ENCODE results near the gene INO80B.

INO80B gene

GRCh38 chr2:74421221-74421870, 33.5 kb upstream of the INO80B start, which contains the start of the genes C2orf81 and WDR54:
C2orf81 (minus strand) TSS chr2:74421619; CDS start chr2:74421560, 59 bp downstream.
WDR54 (plus strand) TSS chr2:74421730; CDS start chr2:74422154, 424 bp downstream.
- Mint-ChIP-seq H3K9me3 (no peaks in the 10 kb centered on the region), H3K27me3 (no peaks in the 10 kb centered on the region), H3K4me3 (peak within 1 kb of the TSS; percentile 92), H3K27ac (peak within 1 kb of the TSS; percentile 92), H3K4me1 (ENCODE audit: low read depth) (peaks cover 24% of the 10 kb centered on the region), H3K36me3 (ENCODE audit: low read depth) (peaks cover 11% of the 10 kb centered on the region)

GRCh38 chr2:74423231-74424095, 31.4 kb upstream of the INO80B start:
- Mint-ChIP-seq H3K27ac (no peak overlapping the region), H3K9me3 (no peaks in the 10 kb centered on the region), H3K36me3 (ENCODE audit: low read depth) (peaks cover 16% of the 10 kb centered on the region), H3K4me3 (peak overlapping the region; percentile 92), H3K4me1 (ENCODE audit: low read depth) (peaks cover 24% of the 10 kb centered on the region), H3K27me3 (no peaks in the 10 kb centered on the region)

GRCh38 chr2:74424139-74424992, 30.5 kb upstream of the INO80B start:
- Mint-ChIP-seq H3K9me3 (no peaks in the 10 kb centered on the region), H3K4me3 (no peak overlapping the region), H3K36me3 (ENCODE audit: low read depth) (peaks cover 16% of the 10 kb centered on the region), H3K27me3 (no peaks in the 10 kb centered on the region), H3K4me1 (ENCODE audit: low read depth) (peaks cover 24% of the 10 kb centered on the region), H3K27ac (no peak overlapping the region)

DNA sequence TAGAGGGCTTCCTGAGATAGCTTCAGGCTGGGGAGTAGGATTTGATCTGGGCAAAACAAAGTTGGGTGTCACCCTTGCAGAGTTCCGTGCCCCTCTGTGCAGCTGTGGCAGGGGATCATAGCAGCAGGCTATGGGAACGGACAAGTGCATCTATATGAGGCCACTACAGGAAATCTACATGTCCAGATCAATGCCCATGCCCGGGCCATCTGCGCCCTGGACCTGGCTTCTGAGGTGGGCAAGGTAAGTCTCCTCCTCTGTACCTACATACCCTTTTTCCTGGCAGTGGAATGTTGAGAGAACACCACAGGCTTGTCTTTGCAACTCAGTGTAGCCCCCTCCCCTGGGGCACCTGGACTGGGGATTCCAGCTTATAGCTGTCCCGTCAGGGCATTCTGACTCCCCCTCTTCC, 29.9 kb upstream of the INO80B start:
- H3K27ac Mint-ChIP-seq = no peak overlapping the region
- H3K36me3 Mint-ChIP-seq (ENCODE audit: low read depth) = peaks cover 16% of the 10 kb centered on the region
- no peaks in the 10 kb centered on the region for H3K9me3 Mint-ChIP-seq
- no peaks in the 10 kb centered on the region for H3K27me3 Mint-ChIP-seq
- H3K4me1 Mint-ChIP-seq (ENCODE audit: low read depth) = peaks cover 21% of the 10 kb centered on the region
- H3K4me3 Mint-ChIP-seq = no peak overlapping the region

- Mint-ChIP-seq H3K27me3 (no peaks in the 10 kb centered on the region), H3K4me3 (no peak overlapping the region), H3K9me3 (no peaks in the 10 kb centered on the region), H3K27ac (no peak overlapping the region), H3K36me3 (ENCODE audit: low read depth) (peaks cover 16% of the 10 kb centered on the region), H3K4me1 (ENCODE audit: low read depth) (peaks cover 16% of the 10 kb centered on the region)
Measured at GRCh38 chr2:74425523-74425922, 29.4 kb upstream of the INO80B start.

DNA sequence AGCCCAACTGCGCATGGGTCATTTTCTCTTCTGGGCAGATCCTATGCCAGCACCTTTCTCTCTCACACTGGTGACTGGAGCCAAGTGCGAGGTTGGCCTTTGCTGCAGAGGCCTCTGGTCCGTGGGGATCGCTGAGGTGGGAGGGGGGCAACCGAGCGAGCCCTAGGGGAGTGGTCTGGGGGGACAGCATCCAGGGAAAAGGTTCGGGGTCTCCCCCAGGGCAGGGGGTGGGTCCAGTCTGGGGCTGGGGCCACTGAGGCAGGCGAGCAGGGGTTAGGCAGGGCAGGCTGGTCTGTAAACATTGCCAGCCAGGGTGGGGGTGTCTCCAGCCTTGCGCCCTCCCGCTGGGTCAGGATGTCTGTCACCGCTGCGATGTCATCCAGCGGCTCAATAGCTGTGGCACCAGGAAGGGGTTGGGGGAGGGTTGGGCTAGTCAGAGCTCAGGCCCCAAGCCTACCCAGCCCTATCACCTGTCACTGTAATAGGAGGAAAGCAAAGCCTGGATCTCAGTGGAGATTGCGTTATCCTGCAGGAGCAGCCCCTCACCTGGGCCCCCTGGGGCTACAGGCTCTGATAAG, 28.6 kb upstream of the INO80B start:
- Mint-ChIP-seq H3K27me3 (no peaks in the 10 kb centered on the region), H3K4me3 (no peak overlapping the region), H3K4me1 (ENCODE audit: low read depth) (peaks cover 10% of the 10 kb centered on the region), H3K36me3 (ENCODE audit: low read depth) (peaks cover 16% of the 10 kb centered on the region), H3K27ac (no peak overlapping the region), H3K9me3 (no peaks in the 10 kb centered on the region)

DNA sequence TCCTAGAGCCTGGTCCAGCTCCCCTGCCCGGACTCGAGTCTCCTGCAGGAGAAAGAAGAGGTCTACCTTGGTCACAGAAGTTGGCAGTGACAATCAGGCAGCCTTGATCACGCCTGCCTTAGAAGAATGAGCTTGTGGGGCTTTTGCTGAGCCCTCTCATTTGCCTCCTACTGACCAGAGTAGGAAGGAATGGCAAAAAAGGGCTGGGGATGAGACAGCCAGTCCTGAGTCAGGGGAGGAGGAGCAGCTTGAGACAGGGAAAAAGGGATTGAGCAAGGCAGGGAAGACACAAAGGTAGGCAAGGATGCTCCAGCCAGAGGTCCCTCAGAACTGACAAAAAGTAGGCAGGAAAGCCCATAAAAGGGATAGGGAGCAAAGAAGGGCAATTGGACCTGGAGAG, 27.3 kb upstream of the INO80B start:
- H3K27me3 Mint-ChIP-seq = no peaks in the 10 kb centered on the region
- no peak overlapping the region for H3K4me3 Mint-ChIP-seq
- H3K9me3 Mint-ChIP-seq = no peaks in the 10 kb centered on the region
- no peak overlapping the region for H3K27ac Mint-ChIP-seq
- peaks cover 16% of the 10 kb centered on the region for H3K36me3 Mint-ChIP-seq (ENCODE audit: low read depth)
- H3K4me1 Mint-ChIP-seq (ENCODE audit: low read depth) = peaks cover 5% of the 10 kb centered on the region

DNA sequence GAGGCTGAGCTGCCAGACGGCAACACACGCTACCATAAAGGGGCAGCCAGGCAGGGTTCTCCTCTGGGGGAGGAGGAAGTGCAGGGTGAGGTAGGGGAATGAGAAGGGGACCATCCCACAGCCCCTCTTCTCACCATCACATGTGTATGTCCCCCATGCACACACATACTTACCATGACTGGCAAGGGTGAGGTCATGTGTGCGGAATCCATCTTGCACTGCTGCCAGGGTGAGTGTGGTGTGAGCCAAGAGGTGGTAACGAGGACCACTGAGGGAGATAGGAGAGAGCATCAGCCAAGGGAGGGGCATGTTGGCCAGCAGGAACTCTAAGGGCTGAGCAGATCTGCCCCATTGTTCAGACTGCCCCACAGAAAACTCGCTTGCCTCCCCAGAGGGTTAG, 26.2 kb upstream of the INO80B start:
- H3K4me3 Mint-ChIP-seq = no peak overlapping the region
- no peak overlapping the region for H3K27ac Mint-ChIP-seq
- H3K36me3 Mint-ChIP-seq (ENCODE audit: low read depth) = peaks cover 16% of the 10 kb centered on the region
- H3K9me3 Mint-ChIP-seq = no peaks in the 10 kb centered on the region
- H3K4me1 Mint-ChIP-seq (ENCODE audit: low read depth) = no peaks in the 10 kb centered on the region
- no peaks in the 10 kb centered on the region for H3K27me3 Mint-ChIP-seq

GRCh38 chr2:74429487-74430451, 25.1 kb upstream of the INO80B start:
- no peak overlapping the region for H3K4me3 Mint-ChIP-seq
- H3K27ac Mint-ChIP-seq = no peak overlapping the region
- no peaks in the 10 kb centered on the region for H3K9me3 Mint-ChIP-seq
- H3K36me3 Mint-ChIP-seq (ENCODE audit: low read depth) = peaks cover 14% of the 10 kb centered on the region
- H3K4me1 Mint-ChIP-seq (ENCODE audit: low read depth) = no peaks in the 10 kb centered on the region
- H3K27me3 Mint-ChIP-seq = no peaks in the 10 kb centered on the region

DNA sequence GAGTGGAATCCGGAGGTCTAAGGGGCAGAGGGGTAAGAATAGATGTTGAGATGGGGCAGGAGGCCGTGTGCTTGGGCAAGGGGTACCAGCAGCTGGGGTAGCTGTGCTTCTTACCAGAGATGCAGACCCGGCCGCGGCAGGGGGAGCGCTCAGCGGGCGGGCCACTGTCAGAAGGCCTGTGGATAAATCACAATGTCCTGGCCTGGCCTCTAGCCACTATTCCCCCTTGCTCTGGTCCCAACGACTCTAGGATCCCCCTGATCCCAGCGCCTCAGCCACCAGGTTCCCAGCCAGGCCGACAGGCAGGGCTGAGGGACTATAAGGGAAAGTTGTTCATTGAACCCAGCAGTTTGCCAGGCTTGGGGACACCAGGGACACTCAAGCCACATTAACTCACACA, 24.4 kb upstream of the INO80B start:
- H3K27ac Mint-ChIP-seq = no peak overlapping the region
- H3K9me3 Mint-ChIP-seq = no peaks in the 10 kb centered on the region
- peaks cover 9% of the 10 kb centered on the region for H3K36me3 Mint-ChIP-seq (ENCODE audit: low read depth)
- no peak overlapping the region for H3K4me3 Mint-ChIP-seq
- no peaks in the 10 kb centered on the region for H3K27me3 Mint-ChIP-seq
- no peaks in the 10 kb centered on the region for H3K4me1 Mint-ChIP-seq (ENCODE audit: low read depth)

DNA sequence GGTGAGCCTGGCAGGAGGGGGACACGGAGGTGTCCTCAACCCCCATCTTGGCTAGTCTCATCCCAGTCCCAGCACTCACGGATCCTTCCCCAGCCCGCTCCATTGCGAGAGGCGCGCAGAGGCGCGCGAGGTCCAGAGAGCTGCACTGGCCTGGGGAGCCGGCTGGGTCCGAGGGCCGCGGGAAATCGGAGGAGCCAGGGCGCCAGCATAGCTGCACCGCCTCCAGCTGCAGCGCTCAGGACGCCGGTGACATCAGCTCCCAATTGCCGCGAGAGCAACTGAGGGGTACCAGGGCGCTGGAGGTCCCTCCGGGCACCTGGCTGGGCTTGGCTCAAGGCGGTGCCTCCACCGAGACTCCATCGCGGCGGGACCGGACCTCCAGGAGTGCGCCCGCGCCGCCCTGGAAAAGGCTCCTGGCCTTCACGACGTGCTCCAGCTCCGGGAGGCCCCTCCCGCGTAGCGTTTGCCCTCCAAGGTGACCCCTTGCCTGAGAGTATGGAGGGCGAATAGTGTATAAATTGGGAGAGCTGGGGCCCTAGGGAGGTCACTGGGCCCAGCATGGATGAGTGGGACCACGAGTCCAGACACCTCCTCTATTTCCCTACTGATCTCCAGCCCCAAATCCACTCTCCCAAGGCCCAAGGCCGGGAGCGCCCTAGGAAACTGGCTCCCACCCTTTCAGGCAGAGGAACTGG, 18.6 kb upstream of the INO80B start:
- H3K4me3 Mint-ChIP-seq = no peak overlapping the region
- H3K9me3 Mint-ChIP-seq = no peaks in the 10 kb centered on the region
- H3K27ac Mint-ChIP-seq = no peak overlapping the region
- H3K36me3 Mint-ChIP-seq (ENCODE audit: low read depth) = no peaks in the 10 kb centered on the region
- H3K4me1 Mint-ChIP-seq (ENCODE audit: low read depth) = peaks cover 21% of the 10 kb centered on the region
- peaks cover 9% of the 10 kb centered on the region for H3K27me3 Mint-ChIP-seq

- Mint-ChIP-seq H3K36me3 (ENCODE audit: low read depth) (no peaks in the 10 kb centered on the region), H3K4me3 (no peak overlapping the region), H3K27me3 (peaks cover 9% of the 10 kb centered on the region), H3K27ac (no peak overlapping the region), H3K4me1 (ENCODE audit: low read depth) (peaks cover 21% of the 10 kb centered on the region), H3K9me3 (no peaks in the 10 kb centered on the region)
Measured at GRCh38 chr2:74436848-74437695, 17.8 kb upstream of the INO80B start.
